Loucy (cell line): ENCODE data around the gene TTYH2.

Source experiments
- H2AFZ ChIP-seq: fragments of 200-600 bp; sonication (generic); 2 replicates; pipeline ENCODE4 v1.6.0; 2016; ENCODE audit warnings: antibody characterized with exemption, mild to moderate bottlenecking, low read length, moderate library complexity
- H3F3A ChIP-seq: fragments of 200-600 bp; 2 replicates; pipeline ENCODE4 v1.6.0; 2016; ENCODE audit warnings: antibody characterized with exemption, low read depth, mild to moderate bottlenecking
- H3K27me3 ChIP-seq: fragments of 200-600 bp; sonication (generic); 2 replicates; pipeline ENCODE4 v1.6.1; 2014; ENCODE audit warnings: low read length, mild to moderate bottlenecking; ENCODE audit not compliant: insufficient read depth, poor library complexity, severe bottlenecking
- H3K36me3 ChIP-seq: fragments of 200-600 bp; sonication (generic); 2 replicates; pipeline ENCODE4 v1.6.1; 2016; ENCODE audit warnings: low read length; ENCODE audit not compliant: insufficient read depth
- H3K4me1 ChIP-seq: fragments of 200-600 bp; sonication (generic); 2 replicates; pipeline ENCODE4 v1.5.1; 2014; ENCODE audit warnings: low read length, mild to moderate bottlenecking; ENCODE audit not compliant: insufficient read depth, poor library complexity, severe bottlenecking
- H3K4me2 ChIP-seq: fragments of 200-600 bp; sonication (generic); 2 replicates; pipeline ENCODE4 v1.6.0; 2014; ENCODE audit warnings: antibody characterized with exemption, low read length, low read depth, mild to moderate bottlenecking; ENCODE audit not compliant: poor library complexity, severe bottlenecking
- H3K4me3 ChIP-seq: fragments of 200-600 bp; sonication (generic); 2 replicates; pipeline ENCODE4 v1.5.1; 2014; ENCODE audit warnings: low read length, mild to moderate bottlenecking, mixed read lengths; ENCODE audit not compliant: poor library complexity, severe bottlenecking
- H3K79me2 ChIP-seq: fragments of 200-600 bp; sonication (generic); 2 replicates; pipeline ENCODE4 v1.6.1; 2014; ENCODE audit warnings: low read length; ENCODE audit not compliant: insufficient read depth
- H3K9ac ChIP-seq: fragments of 200-600 bp; sonication (generic); 2 replicates; pipeline ENCODE4 v1.6.0; 2014; ENCODE audit warnings: mild to moderate bottlenecking, low read depth, low read length, moderate library complexity; ENCODE audit not compliant: poor library complexity, severe bottlenecking
- H3K9me2 ChIP-seq: fragments of 200-600 bp; sonication (generic); replicated peaks from 2 replicates; pipeline ENCODE4 v1.6.1; 2016; ENCODE audit warnings: low read depth, low read length, mixed read lengths
- H3K9me3 ChIP-seq: fragments of 200-600 bp; sonication (generic); 2 replicates; pipeline ENCODE4 v1.6.1; 2014; ENCODE audit warnings: mild to moderate bottlenecking, antibody characterized with exemption, low read length, low read depth; ENCODE audit not compliant: insufficient read depth
- H4K20me1 ChIP-seq: fragments of 200-600 bp; sonication (generic); 2 replicates; pipeline ENCODE4 v1.6.0; 2014; ENCODE audit warnings: antibody characterized with exemption, low read length, mild to moderate bottlenecking; ENCODE audit not compliant: insufficient read depth, poor library complexity, severe bottlenecking
- CTCF ChIP-seq: fragments of 200-600 bp; sonication (generic); conservative IDR thresholded peaks from 2 replicates; pipeline ENCODE4 v1.5.1; 2014; ENCODE audit warnings: mild to moderate bottlenecking, antibody characterized with exemption, low read length
- EZH2phosphoT487 ChIP-seq: fragments of 200-600 bp; IDR thresholded peaks from 2 replicates; pipeline ENCODE4 v1.6.1; 2018; ENCODE audit warnings: antibody characterized with exemption, mild to moderate bottlenecking, moderate library complexity, borderline replicate concordance

The TTYH2 gene

GRCh38 chr17:74212913-74213791, at the start of gene TTYH2:
Gene TTYH2, plus strand, starts transcription at chr17:74213571. Its CDS starts 17 bp downstream, at chr17:74213588.
- H4K20me1 ChIP-seq, result peaks cover 24% of the 10 kb centered on the region
- TF ChIP-seq EZH2phosphoT487, result no peak
- no peak for TF ChIP-seq CTCF
- no peaks in the 10 kb centered on the region for H3K9me3 ChIP-seq
- H3K9ac ChIP-seq, result no peak within 1 kb of the TSS
- no peak within 1 kb of the TSS for H2AFZ ChIP-seq
- no peaks in the 10 kb centered on the region for H3K4me1 ChIP-seq
- no peak within 1 kb of the TSS for H3K4me2 ChIP-seq
- no peak within 1 kb of the TSS for H3K4me3 ChIP-seq
- peaks cover 34% of the 10 kb centered on the region; the same call in 1 of the 2 replicates for H3K36me3 ChIP-seq
- H3F3A ChIP-seq, result peaks cover 11% of the 10 kb centered on the region; the same call in 1 of the 2 replicates
- no peaks in the 10 kb centered on the region for H3K9me2 ChIP-seq
- peaks cover 14% of the 10 kb centered on the region for H3K79me2 ChIP-seq
- H3K27me3 ChIP-seq, result no peaks in the 10 kb centered on the region

DNA sequence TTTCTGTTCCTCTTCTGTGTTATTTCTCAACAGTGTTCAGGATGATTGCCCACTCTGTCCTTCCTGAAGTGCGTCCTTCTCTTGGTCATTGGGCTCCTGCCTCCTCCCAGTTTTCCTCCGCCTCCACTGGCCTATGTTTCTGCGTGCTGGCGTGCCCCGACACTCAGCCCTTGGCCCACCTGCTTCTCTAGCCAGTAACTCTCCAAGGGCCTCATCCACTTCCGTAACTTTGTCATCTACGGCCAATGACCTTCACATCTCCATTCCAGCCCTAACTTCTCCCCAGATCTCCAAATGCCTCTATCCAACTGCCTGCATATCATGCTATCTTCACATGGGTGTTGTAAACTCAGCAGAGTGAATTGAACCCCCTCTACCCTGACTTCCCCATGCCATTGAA, 49.5 kb upstream of the TTYH2 start:
- no peaks in the 10 kb centered on the region for H3K27me3 ChIP-seq
- H3K4me1 ChIP-seq, result no peaks in the 10 kb centered on the region
- H2AFZ ChIP-seq, result no peak overlapping the region

DNA sequence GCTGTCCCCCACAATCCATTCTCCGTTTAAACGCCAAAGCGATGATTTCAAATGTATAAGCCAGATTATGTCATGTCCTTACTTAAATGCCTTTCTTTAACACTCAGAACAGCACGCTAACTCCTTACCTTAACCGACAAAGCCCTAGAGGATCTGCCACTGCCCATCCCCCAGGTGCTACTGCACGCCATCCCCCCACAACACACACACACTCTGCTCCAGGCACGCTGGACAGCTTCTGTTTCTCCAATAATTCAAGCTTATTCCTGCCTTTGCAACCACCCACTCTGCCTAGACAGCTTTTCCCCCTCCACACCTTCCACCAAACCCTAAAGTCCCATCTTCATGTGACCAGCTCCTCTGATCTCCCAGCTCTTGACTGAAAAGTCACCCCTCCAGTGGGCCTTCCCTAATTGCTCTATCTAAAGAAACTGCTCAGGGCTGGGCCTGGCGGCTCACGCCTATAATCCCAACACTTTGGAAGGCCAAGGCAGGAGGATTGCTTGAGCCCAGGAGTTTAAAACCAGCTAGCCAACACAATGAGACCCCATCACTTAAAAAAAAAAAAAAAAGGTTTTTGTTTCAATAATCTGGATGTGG, 48.8 kb upstream of the TTYH2 start:
- Histone ChIP-seq H3K36me3 (no peaks in the 10 kb centered on the region), H3K4me3 (no peak overlapping the region), H3F3A (no peaks in the 10 kb centered on the region), H3K9ac (no peak overlapping the region), H3K9me3 (no peaks in the 10 kb centered on the region), H3K9me2 (no peaks in the 10 kb centered on the region), H2AFZ (no peak overlapping the region), H3K4me2 (no peak overlapping the region), H4K20me1 (no peaks in the 10 kb centered on the region), H3K4me1 (no peaks in the 10 kb centered on the region), H3K27me3 (no peaks in the 10 kb centered on the region), H3K79me2 (no peaks in the 10 kb centered on the region)
- no peak for TF ChIP-seq CTCF
- TF ChIP-seq EZH2phosphoT487, result no peak

More for the DNA sequence above, 49.5 kb upstream of the TTYH2 start:
- H3K9me3 ChIP-seq, result no peaks in the 10 kb centered on the region
- no peak for TF ChIP-seq CTCF
- no peak for TF ChIP-seq EZH2phosphoT487
- H3K36me3 ChIP-seq, result no peaks in the 10 kb centered on the region
- H3F3A ChIP-seq, result no peaks in the 10 kb centered on the region
- no peaks in the 10 kb centered on the region for H3K79me2 ChIP-seq
- H3K4me3 ChIP-seq, result no peak overlapping the region
- no peak overlapping the region for H3K4me2 ChIP-seq
- no peaks in the 10 kb centered on the region for H3K9me2 ChIP-seq
- no peaks in the 10 kb centered on the region for H4K20me1 ChIP-seq
- H3K9ac ChIP-seq, result no peak overlapping the region
